K562 (cell line): Measurements from ENCODE around the gene PRR16. TPM values are rescaled to one million over a fixed set of nuclear protein-coding genes. Genes with fewer than 3 reads are reported as not detected.

Experiments
- CBFA2T3 ChIP-seq: fragments of 450-650 bp; IDR thresholded peaks from 2 replicates; pipeline ENCODE4 v1.6.1; 2017
- MAFF ChIP-seq: IDR thresholded peaks from 2 replicates; pipeline ENCODE4 v1.6.1; 2012; ENCODE audit warnings: low read length, improper control_type of control experiment
- NEUROD1 ChIP-seq: fragments of 150-350 bp; IDR thresholded peaks from 2 replicates; pipeline ENCODE4 v1.6.1; 2014; ENCODE audit warnings: borderline replicate concordance, low read length, low read depth; ENCODE audit not compliant: partially characterized antibody
- NFE2L1 ChIP-seq: fragments of 450-650 bp; IDR thresholded peaks from 2 replicates; pipeline ENCODE4 v1.6.1; 2016; ENCODE audit warnings: missing genetic modification characterization, low read depth, mild to moderate bottlenecking, missing compliant biosample characterization, moderate library complexity, borderline replicate concordance
- ZFP30 ChIP-seq: fragments of 250-450 bp; sonication (Bioruptor Pico); IDR thresholded peaks from 2 replicates; pipeline ENCODE4 v1.8.0; 2022; ENCODE audit warnings: moderate library complexity, mild to moderate bottlenecking, inconsistent platforms, borderline replicate concordance
- ZNF184 ChIP-seq: sonication (generic); formaldehyde crosslinking; IDR thresholded peaks from 2 replicates; pipeline ENCODE4 v1.5.0; 2020; ENCODE audit warnings: missing genetic modification reagents
- polyA plus RNA-seq, 8 experiments: library from polyadenylated mRNA; depleted of rRNA in 4 of 8; stranded (reverse) in 5 of 8; unstranded in 3 of 8; fragments of >200 nt; fragmentation: Nextera tagmentation in 2 of 8; fragmentation: Illumina TruSeq in 1 of 8; extraction: Ambion mirVana in 2 of 8; extraction: Trizol in 1 of 8; gene quantifications; 2 replicates each; pipeline versions ENCODE4 v1.2.1 to v1.2.3, GENCODE V29; 2011 to 2014; ENCODE audit warnings: inconsistent platforms in 1 of 8, missing spikeins in 1 of 8
- total RNA-seq, 7 experiments: library from RNA; depleted of rRNA in 6 of 7; stranded (reverse); fragments of >200 nt in 6 of 7; fragmentation: Illumina TruSeq in 2 of 7; extraction: Trizol in 2 of 7; gene quantifications; 2 replicates each; pipeline versions ENCODE4 v1.2.1 to v1.2.3, GENCODE V29; 2011 to 2021; ENCODE audit warnings: low replicate concordance in 1 of 7
- TF ChIP-seq, protein P1 (sequence below): sonication (generic); formaldehyde crosslinking; IDR thresholded peaks from 2 replicates; pipeline ENCODE4 v1.8.1; 2022; ENCODE audit warnings: missing genetic modification reagents
- TF ChIP-seq, protein P2 (sequence below), 2 experiments: fragments of 450-650 bp in 1 of 2; sonication (generic) in 1 of 2; formaldehyde crosslinking in 1 of 2; IDR thresholded peaks; 2 replicates each; pipeline versions ENCODE4 v1.7.1 to v1.9.0; 2016 to 2022; ENCODE audit warnings: inconsistent platforms in 1 of 2, mild to moderate bottlenecking in 1 of 2, missing genetic modification reagents in 1 of 2
- TF ChIP-seq, protein P3 (sequence below), 2 experiments: IDR thresholded peaks in 1 of 2; conservative IDR thresholded peaks in 1 of 2; 2 replicates each; pipeline ENCODE4 v1.6.1; 2016; ENCODE audit warnings: low read depth in 2 of 2, mild to moderate bottlenecking in 1 of 2, missing compliant biosample characterization in 1 of 2, missing genetic modification characterization in 1 of 2, moderate library complexity in 1 of 2
- TF ChIP-seq, protein P4 (sequence below), 2 experiments: fragments of 450-650 bp in 1 of 2; sonication (generic) in 1 of 2; formaldehyde crosslinking in 1 of 2; IDR thresholded peaks in 1 of 2; conservative IDR thresholded peaks in 1 of 2; 2 replicates each; pipeline versions ENCODE4 v1.6.1 to v1.8.1; 2016 to 2023; ENCODE audit warnings: mild to moderate bottlenecking in 2 of 2, moderate library complexity in 2 of 2, inconsistent platforms in 1 of 2, missing genetic modification reagents in 1 of 2

PRR16 gene
- total and polyA plus RNA-seq, 9 of the 15 experiments (the other 6 are each of a cell fraction or from before 2014, with no cell fraction given) = 0.61 to 10.1 (median 3.3) TPM

DNA sequence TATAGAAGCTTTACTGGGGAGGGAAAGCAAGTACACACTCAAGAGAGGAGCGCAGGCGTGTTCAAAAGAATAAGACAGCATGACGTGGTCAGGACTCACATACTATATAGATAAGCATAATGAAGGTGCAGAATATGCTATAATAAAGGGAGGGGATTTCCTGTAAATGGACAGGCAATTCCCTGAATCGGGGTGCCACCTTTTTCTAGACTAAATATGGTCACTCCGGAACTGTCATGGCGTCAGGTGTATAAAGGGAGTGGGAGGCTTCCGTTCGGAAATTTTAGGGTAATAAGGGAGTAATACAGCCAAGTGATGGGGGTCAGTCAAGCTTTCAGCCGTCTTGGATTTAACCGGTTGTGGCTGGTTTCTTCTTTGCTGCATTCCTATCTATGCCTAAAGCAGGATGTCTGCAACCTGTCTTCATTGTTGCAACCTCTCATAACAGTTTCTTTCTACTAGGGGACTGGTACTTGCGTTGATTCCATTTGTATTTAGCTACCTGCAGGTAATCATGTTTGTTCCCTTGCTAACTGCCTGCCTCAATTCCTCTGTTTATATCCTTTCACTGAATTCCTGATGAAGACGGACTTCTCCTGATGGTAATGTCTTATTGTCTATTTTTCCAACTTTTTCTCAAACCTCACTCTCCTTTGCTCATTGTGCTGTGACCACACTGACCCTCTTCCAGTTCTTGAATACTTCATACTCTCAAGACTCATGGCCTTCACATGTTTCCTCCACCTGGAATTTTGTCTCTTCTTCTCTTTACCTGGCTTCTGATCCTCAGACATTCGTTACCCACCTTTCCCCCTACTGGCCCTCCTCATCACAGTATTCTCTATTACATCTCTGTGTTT is 48.9 kb downstream of the PRR16 start (continued):
- TF ChIP-seq, protein P1, sequence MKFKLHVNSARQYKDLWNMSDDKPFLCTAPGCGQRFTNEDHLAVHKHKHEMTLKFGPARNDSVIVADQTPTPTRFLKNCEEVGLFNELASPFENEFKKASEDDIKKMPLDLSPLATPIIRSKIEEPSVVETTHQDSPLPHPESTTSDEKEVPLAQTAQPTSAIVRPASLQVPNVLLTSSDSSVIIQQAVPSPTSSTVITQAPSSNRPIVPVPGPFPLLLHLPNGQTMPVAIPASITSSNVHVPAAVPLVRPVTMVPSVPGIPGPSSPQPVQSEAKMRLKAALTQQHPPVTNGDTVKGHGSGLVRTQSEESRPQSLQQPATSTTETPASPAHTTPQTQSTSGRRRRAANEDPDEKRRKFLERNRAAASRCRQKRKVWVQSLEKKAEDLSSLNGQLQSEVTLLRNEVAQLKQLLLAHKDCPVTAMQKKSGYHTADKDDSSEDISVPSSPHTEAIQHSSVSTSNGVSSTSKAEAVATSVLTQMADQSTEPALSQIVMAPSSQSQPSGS = no peak
- TF ChIP-seq NFE2L1 (tag) = no peak
- TF ChIP-seq, protein P2, sequence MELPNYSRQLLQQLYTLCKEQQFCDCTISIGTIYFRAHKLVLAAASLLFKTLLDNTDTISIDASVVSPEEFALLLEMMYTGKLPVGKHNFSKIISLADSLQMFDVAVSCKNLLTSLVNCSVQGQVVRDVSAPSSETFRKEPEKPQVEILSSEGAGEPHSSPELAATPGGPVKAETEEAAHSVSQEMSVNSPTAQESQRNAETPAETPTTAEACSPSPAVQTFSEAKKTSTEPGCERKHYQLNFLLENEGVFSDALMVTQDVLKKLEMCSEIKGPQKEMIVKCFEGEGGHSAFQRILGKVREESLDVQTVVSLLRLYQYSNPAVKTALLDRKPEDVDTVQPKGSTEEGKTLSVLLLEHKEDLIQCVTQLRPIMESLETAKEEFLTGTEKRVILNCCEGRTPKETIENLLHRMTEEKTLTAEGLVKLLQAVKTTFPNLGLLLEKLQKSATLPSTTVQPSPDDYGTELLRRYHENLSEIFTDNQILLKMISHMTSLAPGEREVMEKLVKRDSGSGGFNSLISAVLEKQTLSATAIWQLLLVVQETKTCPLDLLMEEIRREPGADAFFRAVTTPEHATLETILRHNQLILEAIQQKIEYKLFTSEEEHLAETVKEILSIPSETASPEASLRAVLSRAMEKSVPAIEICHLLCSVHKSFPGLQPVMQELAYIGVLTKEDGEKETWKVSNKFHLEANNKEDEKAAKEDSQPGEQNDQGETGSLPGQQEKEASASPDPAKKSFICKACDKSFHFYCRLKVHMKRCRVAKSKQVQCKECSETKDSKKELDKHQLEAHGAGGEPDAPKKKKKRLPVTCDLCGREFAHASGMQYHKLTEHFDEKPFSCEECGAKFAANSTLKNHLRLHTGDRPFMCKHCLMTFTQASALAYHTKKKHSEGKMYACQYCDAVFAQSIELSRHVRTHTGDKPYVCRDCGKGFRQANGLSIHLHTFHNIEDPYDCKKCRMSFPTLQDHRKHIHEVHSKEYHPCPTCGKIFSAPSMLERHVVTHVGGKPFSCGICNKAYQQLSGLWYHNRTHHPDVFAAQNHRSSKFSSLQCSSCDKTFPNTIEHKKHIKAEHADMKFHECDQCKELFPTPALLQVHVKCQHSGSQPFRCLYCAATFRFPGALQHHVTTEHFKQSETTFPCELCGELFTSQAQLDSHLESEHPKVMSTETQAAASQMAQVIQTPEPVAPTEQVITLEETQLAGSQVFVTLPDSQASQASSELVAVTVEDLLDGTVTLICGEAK (IDR thresholded peaks at IDR 0.05) = no peak
- TF ChIP-seq, protein P2 (CRISPR knock-in tag; IDR thresholded peaks at IDR 0.05) = no peak
- no peak for TF ChIP-seq ZNF184
- no peak for TF ChIP-seq NEUROD1
- TF ChIP-seq MAFF = no peak
- TF ChIP-seq, protein P3, sequence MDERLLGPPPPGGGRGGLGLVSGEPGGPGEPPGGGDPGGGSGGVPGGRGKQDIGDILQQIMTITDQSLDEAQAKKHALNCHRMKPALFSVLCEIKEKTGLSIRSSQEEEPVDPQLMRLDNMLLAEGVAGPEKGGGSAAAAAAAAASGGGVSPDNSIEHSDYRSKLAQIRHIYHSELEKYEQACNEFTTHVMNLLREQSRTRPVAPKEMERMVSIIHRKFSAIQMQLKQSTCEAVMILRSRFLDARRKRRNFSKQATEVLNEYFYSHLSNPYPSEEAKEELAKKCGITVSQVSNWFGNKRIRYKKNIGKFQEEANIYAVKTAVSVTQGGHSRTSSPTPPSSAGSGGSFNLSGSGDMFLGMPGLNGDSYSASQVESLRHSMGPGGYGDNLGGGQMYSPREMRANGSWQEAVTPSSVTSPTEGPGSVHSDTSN (CRISPR knock-in tag; IDR thresholded peaks at IDR 0.05; ENCODE audit: low read depth) = no peak
- TF ChIP-seq, protein P3 (tag; conservative IDR thresholded peaks at IDR 0.05; ENCODE audit: low read depth) = no peak
- no peak for TF ChIP-seq ZFP30 (CRISPR knock-in tag)
- TF ChIP-seq, protein P4, sequence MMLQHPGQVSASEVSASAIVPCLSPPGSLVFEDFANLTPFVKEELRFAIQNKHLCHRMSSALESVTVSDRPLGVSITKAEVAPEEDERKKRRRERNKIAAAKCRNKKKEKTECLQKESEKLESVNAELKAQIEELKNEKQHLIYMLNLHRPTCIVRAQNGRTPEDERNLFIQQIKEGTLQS (IDR thresholded peaks at IDR 0.05) = no peak
- TF ChIP-seq, protein P4 (CRISPR knock-in tag; conservative IDR thresholded peaks at IDR 0.05) = no peak
- TF ChIP-seq CBFA2T3 = peak; percentile 14; the same call in 1 of the 2 replicates
